ENCODE measurements around the gene COPS3. TPM values are rescaled to one million over a fixed set of nuclear protein-coding genes. Genes with fewer than 3 reads are reported as not detected.
A peak's percentile ranks its signal among the peaks of the same experiment; 100 is the strongest.

Gene COPS3
- total RNA-seq, 1 donor from 2014 or later, result 63.5 TPM

DNA sequence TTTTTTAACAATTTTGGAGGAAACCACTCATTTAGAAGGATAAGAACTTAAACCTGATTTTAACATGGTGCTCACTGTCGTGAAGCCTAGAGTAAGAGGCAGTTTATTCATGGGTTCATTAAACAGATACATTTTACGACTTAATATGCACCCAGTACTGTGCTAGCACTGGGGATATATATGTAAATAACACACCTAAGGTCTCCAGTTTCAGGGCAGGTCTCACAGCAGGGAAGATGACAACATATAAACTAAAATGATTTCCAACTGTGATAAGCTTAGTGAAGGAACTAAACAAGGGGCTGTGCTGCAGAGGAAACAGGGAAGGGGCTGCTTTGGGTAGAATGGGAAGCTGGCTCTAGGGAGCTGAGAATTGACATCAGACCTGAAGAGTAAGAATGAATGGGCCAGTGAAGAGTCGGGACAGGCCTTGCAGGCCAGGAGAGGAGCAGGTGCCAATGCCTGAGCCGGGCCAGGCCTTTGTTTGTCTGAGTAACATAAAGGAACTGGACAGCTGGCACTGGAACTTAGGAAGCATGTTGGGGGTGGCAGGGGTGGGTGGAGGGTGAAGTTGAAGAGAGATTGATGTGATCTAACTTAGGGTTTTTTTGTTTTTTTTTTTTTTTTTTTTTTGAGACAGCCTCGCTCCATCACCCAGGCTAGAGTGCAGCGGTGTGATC, 34.2 kb upstream of the COPS3 start:
- no peak for DNase-seq (ENCODE audit: low spot score in 2 of 2, unreplicated experiment in 2 of 2)
- Mint-ChIP-seq H3K9me3 (peaks cover 7% of the 10 kb centered on the region), H3K4me1 (no peaks in the 10 kb centered on the region), H3K27me3 (ENCODE audit: low read depth) (no peaks in the 10 kb centered on the region), H3K4me3 (no peak overlapping the region), H3K27ac (no peak overlapping the region), H3K36me3 (peaks cover 10% of the 10 kb centered on the region)
- TF ChIP-seq, protein P1, sequence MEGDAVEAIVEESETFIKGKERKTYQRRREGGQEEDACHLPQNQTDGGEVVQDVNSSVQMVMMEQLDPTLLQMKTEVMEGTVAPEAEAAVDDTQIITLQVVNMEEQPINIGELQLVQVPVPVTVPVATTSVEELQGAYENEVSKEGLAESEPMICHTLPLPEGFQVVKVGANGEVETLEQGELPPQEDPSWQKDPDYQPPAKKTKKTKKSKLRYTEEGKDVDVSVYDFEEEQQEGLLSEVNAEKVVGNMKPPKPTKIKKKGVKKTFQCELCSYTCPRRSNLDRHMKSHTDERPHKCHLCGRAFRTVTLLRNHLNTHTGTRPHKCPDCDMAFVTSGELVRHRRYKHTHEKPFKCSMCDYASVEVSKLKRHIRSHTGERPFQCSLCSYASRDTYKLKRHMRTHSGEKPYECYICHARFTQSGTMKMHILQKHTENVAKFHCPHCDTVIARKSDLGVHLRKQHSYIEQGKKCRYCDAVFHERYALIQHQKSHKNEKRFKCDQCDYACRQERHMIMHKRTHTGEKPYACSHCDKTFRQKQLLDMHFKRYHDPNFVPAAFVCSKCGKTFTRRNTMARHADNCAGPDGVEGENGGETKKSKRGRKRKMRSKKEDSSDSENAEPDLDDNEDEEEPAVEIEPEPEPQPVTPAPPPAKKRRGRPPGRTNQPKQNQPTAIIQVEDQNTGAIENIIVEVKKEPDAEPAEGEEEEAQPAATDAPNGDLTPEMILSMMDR (IDR thresholded peaks at IDR 0.05; ENCODE audit: unreplicated experiment), result no peak

DNA sequence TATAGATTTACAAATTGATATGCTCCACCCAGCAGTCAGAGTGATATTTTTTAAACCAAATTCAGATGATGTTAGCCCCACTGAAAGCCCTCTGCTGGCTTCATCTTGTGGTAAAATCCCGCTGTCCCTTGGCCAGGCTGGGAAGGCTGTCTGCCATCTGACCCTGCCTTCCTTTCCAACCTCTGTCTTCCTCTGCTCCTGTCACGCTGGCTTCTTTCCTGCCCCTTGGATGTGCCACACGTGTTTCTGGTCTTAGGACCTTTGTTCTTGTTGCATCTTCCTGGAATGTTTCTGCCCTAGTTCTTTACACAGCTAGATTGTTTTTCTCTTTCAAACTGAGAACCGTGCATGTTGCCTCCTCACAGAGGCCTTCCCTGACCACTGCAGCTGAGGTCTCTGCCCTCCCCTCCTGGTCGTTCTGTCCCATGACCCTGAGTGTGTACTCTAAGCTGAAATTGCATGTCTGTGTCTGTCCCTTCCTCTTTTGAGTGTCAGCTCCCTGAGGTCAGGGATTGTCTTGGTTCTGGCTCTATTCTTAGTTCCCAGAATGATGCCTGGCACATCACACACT, 33.5 kb upstream of the COPS3 start:
- DNase-seq (ENCODE audit: low spot score in 2 of 2, unreplicated experiment in 2 of 2), result no peak
- Mint-ChIP-seq H3K27me3 (ENCODE audit: low read depth) (no peaks in the 10 kb centered on the region), H3K4me1 (no peaks in the 10 kb centered on the region), H3K4me3 (no peak overlapping the region), H3K9me3 (peaks cover 7% of the 10 kb centered on the region), H3K36me3 (peaks cover 12% of the 10 kb centered on the region), H3K27ac (no peak overlapping the region)
- TF ChIP-seq, protein P1 (IDR thresholded peaks at IDR 0.05; ENCODE audit: unreplicated experiment), result no peak

DNA sequence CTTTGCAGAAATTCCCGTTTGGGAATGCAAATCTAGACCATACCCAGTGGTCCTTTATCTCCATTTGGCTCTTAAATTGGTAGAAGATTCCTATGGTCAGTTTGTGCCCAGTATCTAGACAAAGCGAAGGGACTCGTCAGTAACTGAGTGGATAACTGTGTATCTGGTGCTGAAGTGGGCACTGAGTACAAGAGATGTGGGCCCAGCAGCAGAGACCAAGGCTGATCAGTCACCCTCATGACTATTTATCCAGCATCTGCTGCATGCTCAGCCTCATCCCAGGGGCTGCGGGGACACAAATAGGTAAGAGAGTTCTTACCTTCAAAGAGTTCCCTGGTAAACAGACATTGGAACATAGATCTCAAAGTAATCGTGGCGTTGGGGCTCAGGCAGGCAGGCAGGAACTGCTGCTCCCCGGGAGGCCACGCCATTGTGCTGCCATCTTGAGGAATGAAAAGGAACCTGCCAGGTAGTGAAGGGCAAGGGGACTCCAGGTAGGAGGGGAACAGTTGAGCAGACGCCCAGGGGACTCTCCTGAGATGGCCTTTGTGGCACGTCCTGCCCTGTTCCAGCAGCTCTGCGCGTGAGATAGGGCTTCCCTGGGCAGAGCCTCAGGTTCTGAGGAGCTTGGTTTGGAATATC, 32.4 kb upstream of the COPS3 start:
- no peak overlapping the region for H3K4me3 Mint-ChIP-seq
- DNase-seq (ENCODE audit: low spot score in 2 of 2, unreplicated experiment in 2 of 2), result peak in 1 of 2 experiments; percentile 58
- H3K27me3 Mint-ChIP-seq (ENCODE audit: low read depth), result no peaks in the 10 kb centered on the region

DNA sequence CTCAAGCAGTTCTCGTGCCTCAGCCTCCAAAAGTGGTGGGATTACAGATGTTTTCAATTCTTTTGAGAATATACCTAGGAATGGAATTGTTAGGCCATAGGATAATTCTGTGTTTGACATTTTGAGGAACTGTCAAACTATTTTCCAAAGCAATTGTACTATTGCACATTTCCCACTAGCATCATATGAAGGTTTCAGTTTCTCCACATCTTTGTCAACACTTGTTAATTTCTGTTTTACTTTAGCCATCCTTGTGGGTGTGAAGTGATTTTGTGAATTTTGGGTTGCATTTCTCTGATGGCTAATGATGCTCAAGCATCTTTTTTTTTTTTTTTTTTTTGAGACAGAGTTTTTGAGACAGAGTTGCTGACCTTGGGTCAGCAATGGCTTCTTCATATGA, 28.3 kb upstream of the COPS3 start:
- H3K4me1 Mint-ChIP-seq, result peaks cover 5% of the 10 kb centered on the region
- TF ChIP-seq, protein P1 (IDR thresholded peaks at IDR 0.05; ENCODE audit: unreplicated experiment), result no peak
- peaks cover under 1% of the 10 kb centered on the region for H3K27me3 Mint-ChIP-seq (ENCODE audit: low read depth)
- H3K27ac Mint-ChIP-seq, result no peak overlapping the region
- H3K36me3 Mint-ChIP-seq, result peaks cover 20% of the 10 kb centered on the region
- H3K9me3 Mint-ChIP-seq, result peaks cover 7% of the 10 kb centered on the region
- no peak for DNase-seq (ENCODE audit: low spot score in 2 of 2, unreplicated experiment in 2 of 2)
- no peak overlapping the region for H3K4me3 Mint-ChIP-seq

More for the DNA sequence above, 32.4 kb upstream of the COPS3 start:
- Mint-ChIP-seq H3K27ac (no peak overlapping the region), H3K9me3 (peaks cover 7% of the 10 kb centered on the region), H3K4me1 (no peaks in the 10 kb centered on the region), H3K36me3 (peaks cover 19% of the 10 kb centered on the region)
- TF ChIP-seq, protein P1 (IDR thresholded peaks at IDR 0.05; ENCODE audit: unreplicated experiment), result no peak

DNA sequence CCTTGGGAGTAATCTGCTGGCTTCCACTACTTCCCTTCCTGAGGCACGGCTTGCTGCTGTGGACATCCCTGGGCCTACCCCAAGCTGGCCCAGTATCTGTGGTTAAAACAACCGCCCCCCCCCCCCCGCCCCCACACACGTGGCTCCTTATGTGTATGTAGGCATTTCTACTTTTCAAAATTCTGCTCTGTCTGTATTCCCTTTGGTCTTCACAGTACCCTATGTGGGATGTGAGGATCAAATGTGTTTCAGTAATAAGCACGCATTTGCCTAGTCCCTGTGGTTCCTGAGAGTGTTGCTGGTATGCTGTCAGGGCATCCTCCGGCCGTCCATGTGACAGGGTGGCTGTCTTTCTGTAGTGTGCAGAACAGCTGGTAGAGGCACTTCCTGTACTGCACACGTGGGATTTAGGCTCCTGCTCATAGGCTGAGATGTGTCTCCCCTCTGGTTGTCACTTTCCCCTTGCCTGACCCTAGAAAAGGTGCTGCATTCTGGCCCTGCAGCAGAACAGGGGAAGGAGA, 24.3 kb upstream of the COPS3 start:
- Mint-ChIP-seq H3K9me3 (no peaks in the 10 kb centered on the region), H3K27ac (peak overlapping the region; percentile 21), H3K36me3 (peaks cover 10% of the 10 kb centered on the region), H3K4me3 (peak overlapping the region; percentile 44), H3K4me1 (peaks cover 13% of the 10 kb centered on the region), H3K27me3 (ENCODE audit: low read depth) (peaks cover 4% of the 10 kb centered on the region)
- TF ChIP-seq, protein P1 (IDR thresholded peaks at IDR 0.05; ENCODE audit: unreplicated experiment), result no peak
- no peak for DNase-seq (ENCODE audit: low spot score in 2 of 2, unreplicated experiment in 2 of 2)
